GM12878 (cell line): Measurements from ENCODE around the gene SLC10A2. TPM values are rescaled to one million over a fixed set of nuclear protein-coding genes. Genes with fewer than 3 reads are reported as not detected.

Experiments used
- ATAC-seq: fragments of 200-7000 bp; cut with Tn5 transposase; 3 replicates; pipeline ENCODE4 v1.9.1; 2020; ENCODE audit warnings: mild to moderate bottlenecking, moderate library complexity
- BruUV-seq: library from RNA; stranded (reverse); fragments of 400-500 nt; replicated peaks from 2 replicates; lab custom pipeline; 2021; lab: Mats Ljungman, UMichigan
- CTCF ChIA-PET: fragments of 300-600 bp; sonication (Branson Sonifier 250); formaldehyde crosslinking; extraction: SDS; loops from one replicate; lab custom pipeline; 2021; ENCODE audit warnings: inconsistent platforms; lab: Yijun Ruan, JAX
- POLR2A ChIA-PET: fragments of 350-600 bp; formaldehyde crosslinking; extraction: SDS; loops from one replicate; lab custom pipeline; 2021; ENCODE audit warnings: inconsistent platforms; lab: Charles Lee
- RAD21 ChIA-PET: fragments of 300-600 bp; sonication (Branson Sonifier 250); formaldehyde crosslinking; loops from one replicate; lab custom pipeline; 2023; ENCODE audit warnings: antibody characterized with exemption; ENCODE audit not compliant: unreplicated experiment; lab: Charles Lee
- SMC1A ChIA-PET: fragments of 300-600 bp; sonication (Branson Sonifier 250); formaldehyde crosslinking; loops from one replicate; lab custom pipeline; 2023; ENCODE audit not compliant: unreplicated experiment, uncharacterized antibody; lab: Charles Lee
- DNase-seq: peaks from one replicate; pipeline ENCODE4 v3.0.0-alpha.2; 2011; ENCODE audit warnings: low read depth, low spot score
- FAIRE-seq: peaks from 3 replicates; lab custom pipeline; 2011; peaks lifted over from hg19 to GRCh38; lab: Jason Lieb, UNC
- H2AFZ ChIP-seq: 2 replicates; pipeline ENCODE4 v1.6.0; 2011; ENCODE audit warnings: low read depth, low read length, control low read depth; ENCODE audit not compliant: control insufficient read depth
- H3K27ac ChIP-seq: 2 replicates; pipeline ENCODE4 v1.5.1; 2011; ENCODE audit warnings: control low read depth; ENCODE audit not compliant: control insufficient read depth, insufficient read depth
- H3K27me3 ChIP-seq, 2 experiments: replicated peaks in 1 of 2; 2 replicates each; pipeline versions ENCODE4 v1.6.0 to v1.6.1; 2011; ENCODE audit warnings: low read length in 1 of 2; ENCODE audit not compliant: control insufficient read depth in 2 of 2, insufficient read depth in 2 of 2
- H3K36me3 ChIP-seq, 2 experiments: 2 replicates each; pipeline ENCODE4 v1.5.1; 2011; ENCODE audit warnings: low read length in 1 of 2; ENCODE audit not compliant: control insufficient read depth in 2 of 2, insufficient read depth in 2 of 2
- H3K4me1 ChIP-seq: 2 replicates; pipeline ENCODE4 v1.6.1; 2011; ENCODE audit warnings: mild to moderate bottlenecking, low read length, moderate library complexity, mixed read lengths; ENCODE audit not compliant: control insufficient read depth, insufficient read depth
- H3K4me2 ChIP-seq: 2 replicates; pipeline ENCODE4 v1.6.0; 2011; ENCODE audit warnings: control low read depth; ENCODE audit not compliant: control insufficient read depth, insufficient read depth
- H3K4me3 ChIP-seq: fragments of 200-600 bp; sonication (generic); 2 replicates; pipeline ENCODE4 v1.5.1; 2016
- H3K79me2 ChIP-seq: 2 replicates; pipeline ENCODE4 v1.6.0; 2011; ENCODE audit warnings: low read length; ENCODE audit not compliant: control insufficient read depth, insufficient read depth
- H3K9ac ChIP-seq: 2 replicates; pipeline ENCODE4 v1.8.0; 2011; ENCODE audit warnings: low read length, control low read depth, mixed read lengths; ENCODE audit not compliant: control insufficient read depth, insufficient read depth
- H3K9me3 ChIP-seq: replicated peaks from 3 replicates; pipeline ENCODE4 v1.5.1; 2011; ENCODE audit warnings: mild to moderate bottlenecking, low read length; ENCODE audit not compliant: control insufficient read depth, insufficient read depth
- H4K20me1 ChIP-seq: 2 replicates; pipeline ENCODE4 v1.6.0; 2011; ENCODE audit not compliant: control insufficient read depth, insufficient read depth
- CBFB ChIP-seq: IDR thresholded peaks from 2 replicates; pipeline ENCODE4 v1.6.1; 2016; ENCODE audit warnings: antibody characterized with exemption, low read depth
- EED ChIP-seq: sonication (generic); IDR thresholded peaks from 2 replicates; pipeline ENCODE4 v1.6.1; 2016; ENCODE audit warnings: antibody characterized with exemption, low read depth
- HDAC6 ChIP-seq: fragments of 200-600 bp; sonication (generic); IDR thresholded peaks from one replicate; pipeline ENCODE4 v1.8.0; 2017; ENCODE audit warnings: antibody characterized with exemption; ENCODE audit not compliant: unreplicated experiment
- POU2F2 ChIP-seq: IDR thresholded peaks from 3 replicates; pipeline ENCODE4 v1.6.1; 2011; ENCODE audit warnings: low read depth, mild to moderate bottlenecking, low read length, borderline replicate concordance
- RB1 ChIP-seq: fragments of 450-650 bp; formaldehyde crosslinking; IDR thresholded peaks from 2 replicates; pipeline ENCODE4 v1.6.1; 2017; ENCODE audit warnings: mild to moderate bottlenecking, borderline replicate concordance
- SMARCA5 ChIP-seq: fragments of 450-650 bp; IDR thresholded peaks from 2 replicates; pipeline ENCODE4 v1.6.1; 2017; ENCODE audit warnings: mild to moderate bottlenecking
- SREBF1 ChIP-seq: IDR thresholded peaks from 2 replicates; pipeline ENCODE4 v1.6.1; 2012; ENCODE audit warnings: mild to moderate bottlenecking, low read length
- TAF1 ChIP-seq: IDR thresholded peaks from 2 replicates; pipeline ENCODE4 v1.6.1; 2011; ENCODE audit warnings: mild to moderate bottlenecking, low read depth, low read length, borderline replicate concordance
- ZNF274 ChIP-seq: IDR thresholded peaks from one replicate; pipeline ENCODE4 v1.8.0; 2011; ENCODE audit not compliant: insufficient read length, insufficient read depth
- WGBS: methylation state at CpG from one replicate; pipeline ENCODE4 v1.1.6; 2016; ENCODE audit warnings: low lambda C conversion rate; ENCODE audit not compliant: insufficient replicate concordance, insufficient coverage; ENCODE audit errors: missing lambda C conversion rate; 5-methylcytosine and 5-hydroxymethylcytosine counted together
- in situ Hi-C: fragments of 300-500 bp; cut with MboI; formaldehyde crosslinking; loops from 9 replicates; pipeline ENCODE4 v1.14.3; 2018; ENCODE audit warnings: mixed read lengths
- intact Hi-C: fragments of 100-400 bp; cut with micrococcal nuclease; formaldehyde crosslinking; loops from one replicate; pipeline ENCODE4 v1.14.2; 2022; ENCODE audit not compliant: unreplicated experiment
- polyA plus RNA-seq, 11 experiments: library from polyadenylated mRNA; depleted of rRNA in 4 of 11; unstranded in 6 of 11; stranded (reverse) in 5 of 11; fragments of >200 nt; fragmentation: Nextera tagmentation in 4 of 11; fragmentation: Illumina TruSeq in 1 of 11; extraction: Ambion mirVana in 4 of 11; extraction: Trizol in 1 of 11; gene quantifications; 1 replicate in 1 of 11; 2 replicates in 10 of 11; pipeline versions ENCODE4 v1.2.1 to v1.2.3, GENCODE V29; 2011 to 2016; ENCODE audit warnings: inconsistent platforms in 2 of 11, missing spikeins in 2 of 11, low read depth in 1 of 11
- total RNA-seq, 4 experiments: library from RNA; depleted of rRNA in 3 of 4; stranded (reverse); fragments of >200 nt in 3 of 4; fragmentation: Illumina TruSeq in 1 of 4; extraction: Trizol in 1 of 4; gene quantifications; 2 replicates each; pipeline versions ENCODE4 v1.2.1 to v1.2.3, GENCODE V29; 2013 to 2021
- TF ChIP-seq, protein P1 (sequence below): fragments of 450-650 bp; IDR thresholded peaks from 2 replicates; pipeline ENCODE4 v1.6.1; 2017; ENCODE audit warnings: antibody characterized with exemption, mild to moderate bottlenecking, moderate library complexity

The SLC10A2 gene
- total and polyA plus RNA-seq, 10 of the 15 experiments (the other 5 are each of a cell fraction or from before 2014, with no cell fraction given), result 0.01 to 0.04 (median 0.02) TPM; not detected in 7

GRCh38 chr13:103004661-103005345 is 61.4 kb downstream of the SLC10A2 start:
- ATAC-seq (no peak), DNase-seq (no peak), FAIRE-seq (no peak)
- peak; percentile 40 for TF ChIP-seq ZNF274
- TF ChIP-seq SMARCA5, result no peak
- no peaks in the 10 kb centered on the region for H4K20me1 ChIP-seq
- RAD21 ChIA-PET, result interaction anchor here (0.9 to 1.9 kb wide), 2 partner anchors 126 to 130 kb away, joined by 3 to 9 read pairs; no protein-coding TSS in a partner anchor
- no TSS peak for BruUV-seq
- POLR2A ChIA-PET, result interaction anchor here (1.1 kb wide), 1 partner anchor 24 kb away, joined by 3 read pairs; no protein-coding TSS in a partner anchor
- CTCF ChIA-PET, result no interaction called here
- no peak overlapping the region for H3K27ac ChIP-seq
- H3K79me2 ChIP-seq, result no peaks in the 10 kb centered on the region
- no peak overlapping the region; the same call in 1 of the 2 replicates for H2AFZ ChIP-seq
- SMC1A ChIA-PET, result interaction anchor here (1.8 kb wide), 1 partner anchor 130 kb away, joined by 7 read pairs; no protein-coding TSS in a partner anchor
- intact Hi-C loops, result no loop called here
- H3K9ac ChIP-seq, result no peak overlapping the region
- 53% methylated on average over 4 of the region's 4 CpGs for WGBS
- H3K9me3 ChIP-seq, result peaks cover 29% of the 10 kb centered on the region
- peaks cover 15% of the 10 kb centered on the region for H3K4me1 ChIP-seq
- no peaks in the 10 kb centered on the region for H3K36me3 ChIP-seq
- no peak overlapping the region for H3K4me2 ChIP-seq
- no peaks in the 10 kb centered on the region for H3K27me3 ChIP-seq
- no peak overlapping the region for H3K4me3 ChIP-seq
- in situ Hi-C loops, result no loop called here

GRCh38 chr13:103003631-103004030 is 62.6 kb downstream of the SLC10A2 start:
- Histone ChIP-seq H3K9me3 (peaks cover 29% of the 10 kb centered on the region), H3K27me3 (no peaks in the 10 kb centered on the region), H3K36me3 (no peaks in the 10 kb centered on the region), H4K20me1 (no peaks in the 10 kb centered on the region), H3K4me3 (no peak overlapping the region), H3K4me1 (peaks cover 15% of the 10 kb centered on the region), H2AFZ (no peak overlapping the region), H3K27ac (no peak overlapping the region), H3K9ac (no peak overlapping the region), H3K4me2 (no peak overlapping the region), H3K79me2 (no peaks in the 10 kb centered on the region)
- ChIA-PET SMC1A (interaction anchor here (1.6 kb wide), 1 partner anchor 11 kb away, joined by 3 read pairs; no protein-coding TSS in a partner anchor), POLR2A (no interaction called here), CTCF (no interaction called here), RAD21 (interaction anchor here (0.9 kb wide), 1 partner anchor 131 kb away, joined by 3 read pairs; no protein-coding TSS in a partner anchor)
- DNase-seq (no peak), ATAC-seq (no peak), FAIRE-seq (no peak)
- intact Hi-C loops (no loop called here), in situ Hi-C loops (no loop called here)
- WGBS, result 63% methylated on average over 1 of the region's 1 CpG
- no TSS peak for BruUV-seq
- TF ChIP-seq CBFB (no peak), EED (no peak), POU2F2 (no peak), RB1 (no peak), SREBF1 (no peak), TAF1 (no peak), HDAC6 (no peak)
- TF ChIP-seq, protein P1, sequence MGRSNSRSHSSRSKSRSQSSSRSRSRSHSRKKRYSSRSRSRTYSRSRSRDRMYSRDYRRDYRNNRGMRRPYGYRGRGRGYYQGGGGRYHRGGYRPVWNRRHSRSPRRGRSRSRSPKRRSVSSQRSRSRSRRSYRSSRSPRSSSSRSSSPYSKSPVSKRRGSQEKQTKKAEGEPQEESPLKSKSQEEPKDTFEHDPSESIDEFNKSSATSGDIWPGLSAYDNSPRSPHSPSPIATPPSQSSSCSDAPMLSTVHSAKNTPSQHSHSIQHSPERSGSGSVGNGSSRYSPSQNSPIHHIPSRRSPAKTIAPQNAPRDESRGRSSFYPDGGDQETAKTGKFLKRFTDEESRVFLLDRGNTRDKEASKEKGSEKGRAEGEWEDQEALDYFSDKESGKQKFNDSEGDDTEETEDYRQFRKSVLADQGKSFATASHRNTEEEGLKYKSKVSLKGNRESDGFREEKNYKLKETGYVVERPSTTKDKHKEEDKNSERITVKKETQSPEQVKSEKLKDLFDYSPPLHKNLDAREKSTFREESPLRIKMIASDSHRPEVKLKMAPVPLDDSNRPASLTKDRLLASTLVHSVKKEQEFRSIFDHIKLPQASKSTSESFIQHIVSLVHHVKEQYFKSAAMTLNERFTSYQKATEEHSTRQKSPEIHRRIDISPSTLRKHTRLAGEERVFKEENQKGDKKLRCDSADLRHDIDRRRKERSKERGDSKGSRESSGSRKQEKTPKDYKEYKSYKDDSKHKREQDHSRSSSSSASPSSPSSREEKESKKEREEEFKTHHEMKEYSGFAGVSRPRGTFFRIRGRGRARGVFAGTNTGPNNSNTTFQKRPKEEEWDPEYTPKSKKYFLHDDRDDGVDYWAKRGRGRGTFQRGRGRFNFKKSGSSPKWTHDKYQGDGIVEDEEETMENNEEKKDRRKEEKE, result no peak
